Esophagus squamous epithelium (tissue), 5 donors: Measurements from ENCODE around the gene TIAM2. TPM values are rescaled to one million over a fixed set of nuclear protein-coding genes. Genes with fewer than 3 reads are reported as not detected.

Experiments used
- DNase-seq: peaks from one replicate; lab custom pipeline; 2025; lab: John Stamatoyannopoulos, UW
- H3K27ac ChIP-seq, 4 donors: fragments of 200-600 bp; sonication (generic); one replicate each; pipeline ENCODE4 v1.5.1; 2016 to 2019; ENCODE audit warnings: mild to moderate bottlenecking in 1 of 4
- H3K27me3 ChIP-seq, 4 donors: fragments of 200-600 bp; sonication (generic); 1 replicate in 3 of 4; 2 replicates in 1 of 4; pipeline versions ENCODE4 v1.5.1 to v1.6.0; 2017 to 2021; ENCODE audit warnings: antibody characterized with exemption in 1 of 4
- H3K36me3 ChIP-seq, 3 donors: fragments of 200-600 bp; sonication (generic); one replicate each; pipeline ENCODE4 v1.5.1; 2016 to 2019
- H3K4me1 ChIP-seq, 3 donors: fragments of 200-600 bp; sonication (generic); one replicate each; pipeline ENCODE4 v1.5.1; 2017 to 2019
- H3K4me3 ChIP-seq, 4 donors: fragments of 200-600 bp; sonication (generic); 1 replicate in 3 of 4; 2 replicates in 1 of 4; pipeline ENCODE4 v1.5.1; 2016 to 2019; ENCODE audit warnings: mild to moderate bottlenecking in 2 of 4, moderate library complexity in 1 of 4
- H3K9me3 ChIP-seq, 3 donors: fragments of 200-600 bp; sonication (generic); one replicate each; pipeline ENCODE4 v1.5.1; 2016 to 2019
- POLR2A ChIP-seq, 4 donors: fragments of 450-650 bp; IDR thresholded peaks; one replicate each; pipeline ENCODE4 v1.6.1; 2017; ENCODE audit warnings: antibody characterized with exemption in 4 of 4, mild to moderate bottlenecking in 4 of 4, moderate library complexity in 3 of 4
- WGBS, 2 donors: methylation state at CpG; one replicate each; pipeline ENCODE4 v1.1.5; 2018; 5-methylcytosine and 5-hydroxymethylcytosine counted together
- intact Hi-C: fragments of 100-400 bp; cut with DNase I; formaldehyde crosslinking; loops from one replicate; pipeline ENCODE4 v1.15.0; 2022
- total RNA-seq, 4 donors: library from RNA; depleted of rRNA; stranded (reverse); fragments of >200 nt; gene quantifications; one replicate each; pipeline ENCODE4 v1.1.0, GENCODE V29; 2016
- TF ChIP-seq, protein P1 (sequence below), 6 experiments: fragments of 450-650 bp in 4 of 6; fragments of 200-600 bp in 2 of 6; sonication (generic) in 2 of 6; IDR thresholded peaks; one replicate each; pipeline ENCODE4 v1.5.1; 2016 to 2019; ENCODE audit warnings: antibody characterized with exemption in 6 of 6, mild to moderate bottlenecking in 4 of 6, moderate library complexity in 4 of 6
- donor health status: DM: yes; HTN: yes; CAD: no.

Gene TIAM2
- total RNA-seq: 10 to 100 TPM in 1 of 4 donors, 1 to 10 TPM in 3; 2.3 to 10.3 (median 5.6) TPM

DNA sequence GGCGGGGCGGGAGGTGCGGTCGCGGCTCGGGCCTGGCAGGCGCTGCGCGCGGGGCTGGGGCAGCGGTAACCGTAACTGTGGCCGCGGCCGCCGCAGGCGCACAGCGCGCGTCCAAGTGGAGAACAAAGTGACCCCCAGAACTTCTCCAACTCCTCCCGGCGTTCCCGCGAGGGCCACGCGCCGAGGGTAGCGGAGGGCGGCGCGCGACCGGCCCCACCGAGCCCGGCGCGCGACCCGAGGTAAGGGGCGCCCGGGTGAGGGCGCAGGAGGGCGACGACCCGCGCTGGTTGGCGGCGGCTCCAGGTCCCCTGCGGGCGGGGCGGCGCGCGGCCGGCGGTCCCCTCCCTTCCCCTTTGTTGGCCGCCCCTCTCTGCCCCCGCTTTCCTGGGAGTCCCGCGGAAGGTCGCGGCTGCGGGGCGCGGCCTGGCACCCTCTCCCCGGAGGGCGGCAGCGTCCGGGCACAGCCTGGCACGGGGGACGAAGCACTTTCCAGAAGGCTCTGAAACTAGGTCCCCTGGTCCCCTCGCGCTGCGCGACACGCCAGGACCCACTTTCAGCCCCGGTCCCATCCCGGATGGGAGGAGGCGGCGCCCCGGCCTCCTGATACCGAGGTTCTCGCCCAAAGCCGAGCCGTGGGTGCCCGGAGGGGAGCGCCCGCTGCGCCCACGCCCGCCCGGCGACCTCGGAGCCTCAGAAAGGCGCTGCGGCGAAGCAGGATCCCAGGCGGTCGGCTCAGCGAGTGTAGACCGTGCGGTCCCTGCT lies at the start of gene TIAM2:
Gene TIAM2, plus strand, starts transcription at position 62 of the 762 bp plus-strand sequence. CDS start 133,909 bp downstream, outside the sequence.
- Histone ChIP-seq H3K9me3 (no peaks in the 10 kb centered on the region), H3K27ac (no peak within 1 kb of the TSS), H3K36me3 (no peaks in the 10 kb centered on the region), H3K4me3 (peak within 1 kb of the TSS; percentile 45 to 72 (median 55)), H3K4me1 (peaks cover 5 to 20% (median 7%) of the 10 kb centered on the region in 3 donors), H3K27me3 (peaks cover 0 to 40% (median 0%) of the 10 kb centered on the region in 4 donors)
- no peak for DNase-seq
- TF ChIP-seq POLR2A (IDR thresholded peaks at IDR 0.05): no peak
- TF ChIP-seq, protein P1, sequence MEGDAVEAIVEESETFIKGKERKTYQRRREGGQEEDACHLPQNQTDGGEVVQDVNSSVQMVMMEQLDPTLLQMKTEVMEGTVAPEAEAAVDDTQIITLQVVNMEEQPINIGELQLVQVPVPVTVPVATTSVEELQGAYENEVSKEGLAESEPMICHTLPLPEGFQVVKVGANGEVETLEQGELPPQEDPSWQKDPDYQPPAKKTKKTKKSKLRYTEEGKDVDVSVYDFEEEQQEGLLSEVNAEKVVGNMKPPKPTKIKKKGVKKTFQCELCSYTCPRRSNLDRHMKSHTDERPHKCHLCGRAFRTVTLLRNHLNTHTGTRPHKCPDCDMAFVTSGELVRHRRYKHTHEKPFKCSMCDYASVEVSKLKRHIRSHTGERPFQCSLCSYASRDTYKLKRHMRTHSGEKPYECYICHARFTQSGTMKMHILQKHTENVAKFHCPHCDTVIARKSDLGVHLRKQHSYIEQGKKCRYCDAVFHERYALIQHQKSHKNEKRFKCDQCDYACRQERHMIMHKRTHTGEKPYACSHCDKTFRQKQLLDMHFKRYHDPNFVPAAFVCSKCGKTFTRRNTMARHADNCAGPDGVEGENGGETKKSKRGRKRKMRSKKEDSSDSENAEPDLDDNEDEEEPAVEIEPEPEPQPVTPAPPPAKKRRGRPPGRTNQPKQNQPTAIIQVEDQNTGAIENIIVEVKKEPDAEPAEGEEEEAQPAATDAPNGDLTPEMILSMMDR (IDR thresholded peaks at IDR 0.05): no peak
- WGBS, 2 donors: no CpG with 5 or more reads among the region's 102 CpGs
- intact Hi-C loops: no loop called here

DNA sequence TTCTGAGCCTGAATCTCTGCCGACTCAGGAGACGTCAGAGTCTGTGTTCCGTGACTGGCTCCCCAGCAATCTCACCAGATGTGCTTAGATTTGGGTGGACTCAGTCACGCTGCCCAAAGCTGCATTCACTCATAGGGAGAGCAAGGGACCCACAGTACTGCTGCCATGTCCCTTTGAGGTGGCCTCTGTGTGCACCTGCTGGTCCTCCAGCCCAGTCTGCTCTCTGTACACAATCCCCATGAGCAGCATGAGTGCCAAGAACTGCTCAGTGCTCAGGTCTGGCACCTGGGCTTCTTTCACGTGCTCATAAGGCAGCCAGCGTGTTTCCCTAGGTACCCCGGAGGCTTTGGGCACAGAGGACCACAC lies 44.2 kb upstream of the TIAM2 start:
- Histone ChIP-seq H3K9me3 (no peaks in the 10 kb centered on the region), H3K36me3 (no peaks in the 10 kb centered on the region), H3K4me1 (peaks cover 0 to 11% (median 0%) of the 10 kb centered on the region in 3 donors), H3K27ac (no peak overlapping the region), H3K4me3 (no peak overlapping the region), H3K27me3 (no peaks in the 10 kb centered on the region)
- no peak for DNase-seq
- TF ChIP-seq, protein P1 (IDR thresholded peaks at IDR 0.05): no peak
- TF ChIP-seq POLR2A (IDR thresholded peaks at IDR 0.05): no peak
- intact Hi-C loops: no loop called here
- WGBS, 2 donors: 95 to 97% methylated on average over 3 to 5 of the region's 7 CpGs

DNA sequence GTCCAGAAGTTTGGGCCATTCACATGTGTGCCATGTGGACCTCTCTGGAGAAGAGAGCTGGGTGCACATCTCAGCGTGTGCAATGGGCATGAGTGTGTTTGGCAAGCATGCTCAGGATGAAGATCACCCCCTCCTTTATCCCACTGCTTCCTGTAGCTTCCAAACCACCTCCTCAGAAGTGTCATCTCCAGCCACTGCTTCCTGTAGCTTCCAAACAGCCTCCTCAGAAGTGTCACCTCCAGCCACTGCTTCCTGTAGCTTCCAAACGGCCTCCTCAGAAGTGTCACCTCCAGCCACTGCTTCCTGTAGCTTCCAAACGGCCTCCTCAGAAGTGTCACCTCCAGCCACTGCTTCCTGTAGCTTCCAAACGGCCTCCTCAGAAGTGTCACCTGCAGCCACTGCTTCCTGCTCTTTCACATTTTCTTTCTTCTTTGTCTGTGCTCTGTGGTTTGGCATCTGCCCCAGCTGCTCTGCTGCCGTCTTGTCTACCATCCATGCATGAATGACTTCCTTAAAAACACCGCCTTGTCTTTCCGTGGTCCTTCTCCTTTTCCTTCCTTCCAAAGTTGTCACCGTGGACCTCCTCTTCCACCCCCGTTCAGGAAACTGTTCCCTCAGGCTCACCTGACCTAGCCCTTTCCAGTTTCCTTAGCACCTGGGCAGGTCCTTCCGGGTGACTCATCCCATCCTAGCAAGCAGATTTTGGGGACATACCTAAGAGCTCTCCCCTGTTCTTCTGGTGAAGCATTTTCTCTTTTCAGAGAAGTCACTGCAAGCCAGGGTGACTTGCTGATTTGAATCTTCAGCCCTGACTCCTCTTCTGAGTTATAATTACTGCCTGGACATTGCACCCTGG lies 43.5 kb upstream of the TIAM2 start:
- peaks cover 0 to 11% (median 0%) of the 10 kb centered on the region in 3 donors for H3K4me1 ChIP-seq
- no peaks in the 10 kb centered on the region for H3K36me3 ChIP-seq
- no peak overlapping the region for H3K4me3 ChIP-seq
- H3K27me3 ChIP-seq: no peaks in the 10 kb centered on the region
- WGBS, 2 donors: 33 to 42% methylated on average over 9 to 10 of the region's 10 CpGs
- H3K27ac ChIP-seq: no peak overlapping the region
- DNase-seq: no peak
- intact Hi-C loops: no loop called here
- no peaks in the 10 kb centered on the region for H3K9me3 ChIP-seq
- TF ChIP-seq, protein P1 (IDR thresholded peaks at IDR 0.05): no peak
- TF ChIP-seq POLR2A (IDR thresholded peaks at IDR 0.05): no peak

DNA sequence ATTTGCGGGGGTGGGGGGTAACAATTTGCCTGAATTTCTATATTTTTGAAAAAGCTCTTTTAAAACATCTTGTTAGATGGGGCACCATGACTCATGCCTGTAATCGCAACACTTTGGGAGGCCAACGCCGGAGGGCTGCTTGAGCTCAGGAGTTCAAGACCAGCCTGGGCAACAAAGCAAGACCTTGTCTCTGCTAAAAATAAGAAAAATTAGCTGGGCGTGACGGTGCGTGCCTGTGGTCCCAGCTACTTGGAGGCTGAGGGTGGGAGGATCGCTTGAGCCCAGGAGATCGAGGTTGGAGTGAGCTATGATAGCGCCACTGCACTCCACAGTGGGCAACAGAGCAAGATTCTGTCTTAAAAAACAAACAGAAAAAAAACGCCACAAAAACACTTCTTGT lies 41.5 kb upstream of the TIAM2 start:
- Histone ChIP-seq H3K36me3 (no peaks in the 10 kb centered on the region), H3K9me3 (no peaks in the 10 kb centered on the region), H3K4me1 (peaks cover 0 to 11% (median 0%) of the 10 kb centered on the region in 3 donors), H3K4me3 (no peak overlapping the region), H3K27me3 (no peaks in the 10 kb centered on the region), H3K27ac (no peak overlapping the region)
- intact Hi-C loops: no loop called here
- no peak for DNase-seq
- 88% methylated on average over 4 to 11 of the region's 11 CpGs for WGBS, 2 donors
- TF ChIP-seq, protein P1 (IDR thresholded peaks at IDR 0.05): no peak
- TF ChIP-seq POLR2A (IDR thresholded peaks at IDR 0.05): no peak

DNA sequence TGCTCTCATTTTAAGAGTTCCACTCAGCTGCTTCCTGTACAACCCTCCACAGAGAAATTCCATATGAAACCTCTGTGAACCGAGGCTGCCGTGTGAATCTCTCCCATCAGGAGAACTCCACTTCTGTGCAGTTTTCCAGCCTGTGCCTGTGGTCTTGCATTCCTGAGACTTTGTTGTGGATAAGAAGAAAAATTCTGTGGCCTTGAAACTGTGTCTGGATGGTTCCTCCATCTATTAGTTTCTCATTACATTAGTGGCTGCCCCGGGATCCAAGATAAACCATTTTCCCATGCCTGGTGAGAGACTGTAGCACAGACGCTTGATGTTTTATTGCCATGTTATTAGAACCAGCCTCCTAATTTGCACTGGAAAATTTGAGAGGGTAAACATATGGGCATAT lies 40.8 kb upstream of the TIAM2 start:
- DNase-seq: no peak
- Histone ChIP-seq H3K27me3 (no peaks in the 10 kb centered on the region), H3K4me1 (peaks cover 0 to 11% (median 0%) of the 10 kb centered on the region in 3 donors), H3K9me3 (no peaks in the 10 kb centered on the region), H3K36me3 (no peaks in the 10 kb centered on the region), H3K4me3 (no peak overlapping the region), H3K27ac (no peak overlapping the region)
- TF ChIP-seq, protein P1 (IDR thresholded peaks at IDR 0.05): no peak
- TF ChIP-seq POLR2A (IDR thresholded peaks at IDR 0.05): no peak
- intact Hi-C loops: no loop called here
- WGBS, 2 donors: 88 to 95% methylated on average over 4 of the region's 4 CpGs
